HEK293 (cell line): Measurements from ENCODE around the gene MT1HL1.
A peak's percentile ranks its signal among the peaks of the same experiment; 100 is the strongest.

Experiments
- HOXC10 ChIP-seq: sonication (generic); formaldehyde crosslinking; IDR thresholded peaks from 2 replicates; pipeline ENCODE4 v1.8.1; 2023; ENCODE audit warnings: mild to moderate bottlenecking, missing genetic modification reagents
- RBAK ChIP-seq: fragments of 450-650 bp; formaldehyde crosslinking; IDR thresholded peaks from 2 replicates; pipeline ENCODE4 v1.5.1; 2016; ENCODE audit warnings: missing biosample characterization, missing genetic modification characterization
- SALL2 ChIP-seq: fragments of 450-650 bp; formaldehyde crosslinking; IDR thresholded peaks from 2 replicates; pipeline ENCODE4 v1.5.0; 2017; ENCODE audit warnings: missing biosample characterization, mild to moderate bottlenecking, missing genetic modification characterization, borderline replicate concordance
- WT1 ChIP-seq: fragments of 450-650 bp; formaldehyde crosslinking; IDR thresholded peaks from 2 replicates; pipeline ENCODE4 v1.5.1; 2016; ENCODE audit warnings: missing biosample characterization, missing genetic modification characterization
- YY2 ChIP-seq: fragments of 450-650 bp; formaldehyde crosslinking; IDR thresholded peaks from 2 replicates; pipeline ENCODE4 v1.5.1; 2016; ENCODE audit warnings: missing biosample characterization, missing genetic modification characterization
- ZBTB21 ChIP-seq: fragments of 450-650 bp; formaldehyde crosslinking; IDR thresholded peaks from 2 replicates; pipeline ENCODE4 v1.5.1; 2017; ENCODE audit warnings: missing biosample characterization, missing genetic modification characterization
- ZFP41 ChIP-seq: fragments of 450-650 bp; formaldehyde crosslinking; IDR thresholded peaks from 2 replicates; pipeline ENCODE4 v1.5.1; 2016; ENCODE audit warnings: missing biosample characterization, missing genetic modification characterization, borderline replicate concordance
- ZNF138 ChIP-seq: fragments of 450-650 bp; formaldehyde crosslinking; IDR thresholded peaks from 2 replicates; pipeline ENCODE4 v1.5.1; 2016; ENCODE audit warnings: missing biosample characterization, missing genetic modification characterization, borderline replicate concordance
- ZNF214 ChIP-seq: fragments of 450-650 bp; formaldehyde crosslinking; IDR thresholded peaks from 2 replicates; pipeline ENCODE4 v1.5.1; 2017; ENCODE audit warnings: missing biosample characterization, mild to moderate bottlenecking, missing genetic modification characterization, borderline replicate concordance
- ZNF354C ChIP-seq: fragments of 450-650 bp; formaldehyde crosslinking; IDR thresholded peaks from 2 replicates; pipeline ENCODE4 v1.5.1; 2016; ENCODE audit warnings: missing biosample characterization, missing genetic modification characterization, low read depth, borderline replicate concordance
- ZNF37A ChIP-seq: fragments of 450-650 bp; IDR thresholded peaks from 2 replicates; pipeline ENCODE4 v1.5.1; 2018; ENCODE audit warnings: missing biosample characterization, missing genetic modification characterization
- ZNF510 ChIP-seq: fragments of 450-650 bp; formaldehyde crosslinking; IDR thresholded peaks from 2 replicates; pipeline ENCODE4 v1.5.1; 2018; ENCODE audit warnings: mild to moderate bottlenecking, missing genetic modification characterization, missing biosample characterization; ENCODE audit not compliant: insufficient replicate concordance
- ZNF548 ChIP-seq: fragments of 450-650 bp; formaldehyde crosslinking; IDR thresholded peaks from 2 replicates; pipeline ENCODE4 v1.5.1; 2016; ENCODE audit warnings: missing biosample characterization, missing genetic modification characterization
- ZNF629 ChIP-seq: fragments of 450-650 bp; formaldehyde crosslinking; IDR thresholded peaks from 2 replicates; pipeline ENCODE4 v1.5.1; 2017; ENCODE audit warnings: missing biosample characterization, missing genetic modification characterization
- ZNF677 ChIP-seq: fragments of 450-650 bp; IDR thresholded peaks from 2 replicates; pipeline ENCODE4 v1.5.0; 2018; ENCODE audit warnings: missing biosample characterization, mild to moderate bottlenecking, missing genetic modification characterization, moderate library complexity
- ZNF791 ChIP-seq: fragments of 450-650 bp; formaldehyde crosslinking; IDR thresholded peaks from 2 replicates; pipeline ENCODE4 v1.5.1; 2016; ENCODE audit warnings: missing biosample characterization, missing genetic modification characterization
- ZNF837 ChIP-seq: fragments of 450-650 bp; formaldehyde crosslinking; IDR thresholded peaks from 2 replicates; pipeline ENCODE4 v1.5.1; 2016; ENCODE audit warnings: missing biosample characterization, missing genetic modification characterization
- TF ChIP-seq, protein P1 (sequence below): fragments of 450-650 bp; formaldehyde crosslinking; IDR thresholded peaks from 2 replicates; pipeline ENCODE4 v1.5.1; 2016; ENCODE audit warnings: missing biosample characterization, missing genetic modification characterization, borderline replicate concordance
- TF ChIP-seq, protein P2 (sequence below): fragments of 450-650 bp; formaldehyde crosslinking; IDR thresholded peaks from 2 replicates; pipeline ENCODE4 v1.5.1; 2016; ENCODE audit warnings: missing biosample characterization, missing genetic modification characterization
- TF ChIP-seq, protein P3 (sequence below): fragments of 450-650 bp; formaldehyde crosslinking; IDR thresholded peaks from 2 replicates; pipeline ENCODE4 v1.5.1; 2017; ENCODE audit warnings: missing biosample characterization, missing genetic modification characterization
- TF ChIP-seq, protein P4 (sequence below): fragments of 450-650 bp; formaldehyde crosslinking; IDR thresholded peaks from 2 replicates; pipeline ENCODE4 v1.5.1; 2016; ENCODE audit warnings: missing biosample characterization, missing genetic modification characterization
- TF ChIP-seq, protein P5 (sequence below): fragments of 450-650 bp; formaldehyde crosslinking; IDR thresholded peaks from 2 replicates; pipeline ENCODE4 v1.5.1; 2016; ENCODE audit warnings: missing biosample characterization, missing genetic modification characterization
- TF ChIP-seq, protein P6 (sequence below): fragments of 450-650 bp; formaldehyde crosslinking; IDR thresholded peaks from 2 replicates; pipeline ENCODE4 v1.5.1; 2016; ENCODE audit warnings: missing biosample characterization, missing genetic modification characterization

The MT1HL1 gene

DNA sequence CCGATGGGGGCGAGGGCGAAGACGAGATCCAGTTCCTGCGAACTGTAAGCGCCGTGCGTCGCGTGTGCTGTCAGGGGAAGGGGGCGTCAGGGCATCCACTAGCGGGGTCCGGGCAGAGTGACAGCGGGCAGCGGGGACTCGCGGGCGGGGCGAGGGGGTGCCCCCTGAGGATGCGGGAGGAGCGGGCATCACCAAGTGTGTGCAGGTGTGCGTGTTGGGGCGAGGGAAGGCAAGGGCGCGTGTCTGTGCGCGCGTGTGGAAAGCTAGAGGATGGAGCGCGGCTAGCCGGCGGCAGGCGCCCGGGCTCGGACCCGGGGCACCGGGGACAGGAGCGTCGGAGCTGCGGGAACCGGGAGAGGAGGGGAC, 38.3 kb upstream of the MT1HL1 start (continued):
- TF ChIP-seq, protein P1, sequence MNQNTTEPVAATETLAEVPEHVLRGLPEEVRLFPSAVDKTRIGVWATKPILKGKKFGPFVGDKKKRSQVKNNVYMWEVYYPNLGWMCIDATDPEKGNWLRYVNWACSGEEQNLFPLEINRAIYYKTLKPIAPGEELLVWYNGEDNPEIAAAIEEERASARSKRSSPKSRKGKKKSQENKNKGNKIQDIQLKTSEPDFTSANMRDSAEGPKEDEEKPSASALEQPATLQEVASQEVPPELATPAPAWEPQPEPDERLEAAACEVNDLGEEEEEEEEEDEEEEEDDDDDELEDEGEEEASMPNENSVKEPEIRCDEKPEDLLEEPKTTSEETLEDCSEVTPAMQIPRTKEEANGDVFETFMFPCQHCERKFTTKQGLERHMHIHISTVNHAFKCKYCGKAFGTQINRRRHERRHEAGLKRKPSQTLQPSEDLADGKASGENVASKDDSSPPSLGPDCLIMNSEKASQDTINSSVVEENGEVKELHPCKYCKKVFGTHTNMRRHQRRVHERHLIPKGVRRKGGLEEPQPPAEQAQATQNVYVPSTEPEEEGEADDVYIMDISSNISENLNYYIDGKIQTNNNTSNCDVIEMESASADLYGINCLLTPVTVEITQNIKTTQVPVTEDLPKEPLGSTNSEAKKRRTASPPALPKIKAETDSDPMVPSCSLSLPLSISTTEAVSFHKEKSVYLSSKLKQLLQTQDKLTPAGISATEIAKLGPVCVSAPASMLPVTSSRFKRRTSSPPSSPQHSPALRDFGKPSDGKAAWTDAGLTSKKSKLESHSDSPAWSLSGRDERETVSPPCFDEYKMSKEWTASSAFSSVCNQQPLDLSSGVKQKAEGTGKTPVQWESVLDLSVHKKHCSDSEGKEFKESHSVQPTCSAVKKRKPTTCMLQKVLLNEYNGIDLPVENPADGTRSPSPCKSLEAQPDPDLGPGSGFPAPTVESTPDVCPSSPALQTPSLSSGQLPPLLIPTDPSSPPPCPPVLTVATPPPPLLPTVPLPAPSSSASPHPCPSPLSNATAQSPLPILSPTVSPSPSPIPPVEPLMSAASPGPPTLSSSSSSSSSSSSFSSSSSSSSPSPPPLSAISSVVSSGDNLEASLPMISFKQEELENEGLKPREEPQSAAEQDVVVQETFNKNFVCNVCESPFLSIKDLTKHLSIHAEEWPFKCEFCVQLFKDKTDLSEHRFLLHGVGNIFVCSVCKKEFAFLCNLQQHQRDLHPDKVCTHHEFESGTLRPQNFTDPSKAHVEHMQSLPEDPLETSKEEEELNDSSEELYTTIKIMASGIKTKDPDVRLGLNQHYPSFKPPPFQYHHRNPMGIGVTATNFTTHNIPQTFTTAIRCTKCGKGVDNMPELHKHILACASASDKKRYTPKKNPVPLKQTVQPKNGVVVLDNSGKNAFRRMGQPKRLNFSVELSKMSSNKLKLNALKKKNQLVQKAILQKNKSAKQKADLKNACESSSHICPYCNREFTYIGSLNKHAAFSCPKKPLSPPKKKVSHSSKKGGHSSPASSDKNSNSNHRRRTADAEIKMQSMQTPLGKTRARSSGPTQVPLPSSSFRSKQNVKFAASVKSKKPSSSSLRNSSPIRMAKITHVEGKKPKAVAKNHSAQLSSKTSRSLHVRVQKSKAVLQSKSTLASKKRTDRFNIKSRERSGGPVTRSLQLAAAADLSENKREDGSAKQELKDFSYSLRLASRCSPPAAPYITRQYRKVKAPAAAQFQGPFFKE (tag by site-specific recombination), result no peak
- TF ChIP-seq WT1 (tag by site-specific recombination) (no peak), YY2 (tag by site-specific recombination) (peak; percentile 46; the same call in 1 of the 2 replicates), ZBTB21 (tag by site-specific recombination) (no peak), SALL2 (no peak), ZNF138 (tag by site-specific recombination) (no peak), ZNF629 (tag by site-specific recombination) (no peak), ZNF837 (peak; percentile 67; the same call in 1 of the 2 replicates), ZNF37A (no peak), RBAK (no peak), ZNF354C (no peak), ZNF510 (tag by site-specific recombination) (no peak), ZFP41 (tag by site-specific recombination) (no peak), HOXC10 (no peak), ZNF791 (tag by site-specific recombination) (no peak), ZNF677 (no peak), ZNF214 (tag by site-specific recombination) (no peak), ZNF548 (no peak)
- TF ChIP-seq, protein P2, sequence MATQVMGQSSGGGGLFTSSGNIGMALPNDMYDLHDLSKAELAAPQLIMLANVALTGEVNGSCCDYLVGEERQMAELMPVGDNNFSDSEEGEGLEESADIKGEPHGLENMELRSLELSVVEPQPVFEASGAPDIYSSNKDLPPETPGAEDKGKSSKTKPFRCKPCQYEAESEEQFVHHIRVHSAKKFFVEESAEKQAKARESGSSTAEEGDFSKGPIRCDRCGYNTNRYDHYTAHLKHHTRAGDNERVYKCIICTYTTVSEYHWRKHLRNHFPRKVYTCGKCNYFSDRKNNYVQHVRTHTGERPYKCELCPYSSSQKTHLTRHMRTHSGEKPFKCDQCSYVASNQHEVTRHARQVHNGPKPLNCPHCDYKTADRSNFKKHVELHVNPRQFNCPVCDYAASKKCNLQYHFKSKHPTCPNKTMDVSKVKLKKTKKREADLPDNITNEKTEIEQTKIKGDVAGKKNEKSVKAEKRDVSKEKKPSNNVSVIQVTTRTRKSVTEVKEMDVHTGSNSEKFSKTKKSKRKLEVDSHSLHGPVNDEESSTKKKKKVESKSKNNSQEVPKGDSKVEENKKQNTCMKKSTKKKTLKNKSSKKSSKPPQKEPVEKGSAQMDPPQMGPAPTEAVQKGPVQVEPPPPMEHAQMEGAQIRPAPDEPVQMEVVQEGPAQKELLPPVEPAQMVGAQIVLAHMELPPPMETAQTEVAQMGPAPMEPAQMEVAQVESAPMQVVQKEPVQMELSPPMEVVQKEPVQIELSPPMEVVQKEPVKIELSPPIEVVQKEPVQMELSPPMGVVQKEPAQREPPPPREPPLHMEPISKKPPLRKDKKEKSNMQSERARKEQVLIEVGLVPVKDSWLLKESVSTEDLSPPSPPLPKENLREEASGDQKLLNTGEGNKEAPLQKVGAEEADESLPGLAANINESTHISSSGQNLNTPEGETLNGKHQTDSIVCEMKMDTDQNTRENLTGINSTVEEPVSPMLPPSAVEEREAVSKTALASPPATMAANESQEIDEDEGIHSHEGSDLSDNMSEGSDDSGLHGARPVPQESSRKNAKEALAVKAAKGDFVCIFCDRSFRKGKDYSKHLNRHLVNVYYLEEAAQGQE (tag by site-specific recombination), result 0 out of 2 replicates have a peak, but pooled peaks have one; percentile 20
- TF ChIP-seq, protein P3, sequence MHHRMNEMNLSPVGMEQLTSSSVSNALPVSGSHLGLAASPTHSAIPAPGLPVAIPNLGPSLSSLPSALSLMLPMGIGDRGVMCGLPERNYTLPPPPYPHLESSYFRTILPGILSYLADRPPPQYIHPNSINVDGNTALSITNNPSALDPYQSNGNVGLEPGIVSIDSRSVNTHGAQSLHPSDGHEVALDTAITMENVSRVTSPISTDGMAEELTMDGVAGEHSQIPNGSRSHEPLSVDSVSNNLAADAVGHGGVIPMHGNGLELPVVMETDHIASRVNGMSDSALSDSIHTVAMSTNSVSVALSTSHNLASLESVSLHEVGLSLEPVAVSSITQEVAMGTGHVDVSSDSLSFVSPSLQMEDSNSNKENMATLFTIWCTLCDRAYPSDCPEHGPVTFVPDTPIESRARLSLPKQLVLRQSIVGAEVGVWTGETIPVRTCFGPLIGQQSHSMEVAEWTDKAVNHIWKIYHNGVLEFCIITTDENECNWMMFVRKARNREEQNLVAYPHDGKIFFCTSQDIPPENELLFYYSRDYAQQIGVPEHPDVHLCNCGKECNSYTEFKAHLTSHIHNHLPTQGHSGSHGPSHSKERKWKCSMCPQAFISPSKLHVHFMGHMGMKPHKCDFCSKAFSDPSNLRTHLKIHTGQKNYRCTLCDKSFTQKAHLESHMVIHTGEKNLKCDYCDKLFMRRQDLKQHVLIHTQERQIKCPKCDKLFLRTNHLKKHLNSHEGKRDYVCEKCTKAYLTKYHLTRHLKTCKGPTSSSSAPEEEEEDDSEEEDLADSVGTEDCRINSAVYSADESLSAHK (tag by site-specific recombination), result no peak
- TF ChIP-seq, protein P4, sequence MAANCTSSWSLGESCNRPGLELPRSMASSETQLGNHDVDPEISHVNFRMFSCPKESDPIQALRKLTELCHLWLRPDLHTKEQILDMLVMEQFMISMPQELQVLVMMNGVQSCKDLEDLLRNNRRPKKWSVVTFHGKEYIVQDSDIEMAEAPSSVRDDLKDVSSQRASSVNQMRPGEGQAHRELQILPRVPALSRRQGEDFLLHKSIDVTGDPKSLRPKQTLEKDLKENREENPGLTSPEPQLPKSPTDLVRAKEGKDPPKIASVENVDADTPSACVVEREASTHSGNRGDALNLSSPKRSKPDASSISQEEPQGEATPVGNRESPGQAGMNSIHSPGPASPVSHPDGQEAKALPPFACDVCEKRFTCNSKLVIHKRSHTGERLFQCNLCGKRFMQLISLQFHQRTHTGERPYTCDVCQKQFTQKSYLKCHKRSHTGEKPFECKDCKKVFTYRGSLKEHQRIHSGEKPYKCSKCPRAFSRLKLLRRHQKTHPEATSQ (tag by site-specific recombination), result peak; percentile 9; the same call in 1 of the 2 replicates
- TF ChIP-seq, protein P5, sequence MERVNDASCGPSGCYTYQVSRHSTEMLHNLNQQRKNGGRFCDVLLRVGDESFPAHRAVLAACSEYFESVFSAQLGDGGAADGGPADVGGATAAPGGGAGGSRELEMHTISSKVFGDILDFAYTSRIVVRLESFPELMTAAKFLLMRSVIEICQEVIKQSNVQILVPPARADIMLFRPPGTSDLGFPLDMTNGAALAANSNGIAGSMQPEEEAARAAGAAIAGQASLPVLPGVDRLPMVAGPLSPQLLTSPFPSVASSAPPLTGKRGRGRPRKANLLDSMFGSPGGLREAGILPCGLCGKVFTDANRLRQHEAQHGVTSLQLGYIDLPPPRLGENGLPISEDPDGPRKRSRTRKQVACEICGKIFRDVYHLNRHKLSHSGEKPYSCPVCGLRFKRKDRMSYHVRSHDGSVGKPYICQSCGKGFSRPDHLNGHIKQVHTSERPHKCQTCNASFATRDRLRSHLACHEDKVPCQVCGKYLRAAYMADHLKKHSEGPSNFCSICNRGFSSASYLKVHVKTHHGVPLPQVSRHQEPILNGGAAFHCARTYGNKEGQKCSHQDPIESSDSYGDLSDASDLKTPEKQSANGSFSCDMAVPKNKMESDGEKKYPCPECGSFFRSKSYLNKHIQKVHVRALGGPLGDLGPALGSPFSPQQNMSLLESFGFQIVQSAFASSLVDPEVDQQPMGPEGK (tag by site-specific recombination), result peak; percentile 60
- TF ChIP-seq, protein P6, sequence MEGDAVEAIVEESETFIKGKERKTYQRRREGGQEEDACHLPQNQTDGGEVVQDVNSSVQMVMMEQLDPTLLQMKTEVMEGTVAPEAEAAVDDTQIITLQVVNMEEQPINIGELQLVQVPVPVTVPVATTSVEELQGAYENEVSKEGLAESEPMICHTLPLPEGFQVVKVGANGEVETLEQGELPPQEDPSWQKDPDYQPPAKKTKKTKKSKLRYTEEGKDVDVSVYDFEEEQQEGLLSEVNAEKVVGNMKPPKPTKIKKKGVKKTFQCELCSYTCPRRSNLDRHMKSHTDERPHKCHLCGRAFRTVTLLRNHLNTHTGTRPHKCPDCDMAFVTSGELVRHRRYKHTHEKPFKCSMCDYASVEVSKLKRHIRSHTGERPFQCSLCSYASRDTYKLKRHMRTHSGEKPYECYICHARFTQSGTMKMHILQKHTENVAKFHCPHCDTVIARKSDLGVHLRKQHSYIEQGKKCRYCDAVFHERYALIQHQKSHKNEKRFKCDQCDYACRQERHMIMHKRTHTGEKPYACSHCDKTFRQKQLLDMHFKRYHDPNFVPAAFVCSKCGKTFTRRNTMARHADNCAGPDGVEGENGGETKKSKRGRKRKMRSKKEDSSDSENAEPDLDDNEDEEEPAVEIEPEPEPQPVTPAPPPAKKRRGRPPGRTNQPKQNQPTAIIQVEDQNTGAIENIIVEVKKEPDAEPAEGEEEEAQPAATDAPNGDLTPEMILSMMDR, result peak; percentile 72
